SKM-1 treated with dmso at 0.1 percent for 144 hours (cell line): Measurements from ENCODE around the gene ZNF827.

Experiments
- DNase-seq: peaks from one replicate; lab custom pipeline; 2025; ENCODE audit not compliant: unreplicated experiment; lab: John Stamatoyannopoulos, UW

The ZNF827 gene

DNA sequence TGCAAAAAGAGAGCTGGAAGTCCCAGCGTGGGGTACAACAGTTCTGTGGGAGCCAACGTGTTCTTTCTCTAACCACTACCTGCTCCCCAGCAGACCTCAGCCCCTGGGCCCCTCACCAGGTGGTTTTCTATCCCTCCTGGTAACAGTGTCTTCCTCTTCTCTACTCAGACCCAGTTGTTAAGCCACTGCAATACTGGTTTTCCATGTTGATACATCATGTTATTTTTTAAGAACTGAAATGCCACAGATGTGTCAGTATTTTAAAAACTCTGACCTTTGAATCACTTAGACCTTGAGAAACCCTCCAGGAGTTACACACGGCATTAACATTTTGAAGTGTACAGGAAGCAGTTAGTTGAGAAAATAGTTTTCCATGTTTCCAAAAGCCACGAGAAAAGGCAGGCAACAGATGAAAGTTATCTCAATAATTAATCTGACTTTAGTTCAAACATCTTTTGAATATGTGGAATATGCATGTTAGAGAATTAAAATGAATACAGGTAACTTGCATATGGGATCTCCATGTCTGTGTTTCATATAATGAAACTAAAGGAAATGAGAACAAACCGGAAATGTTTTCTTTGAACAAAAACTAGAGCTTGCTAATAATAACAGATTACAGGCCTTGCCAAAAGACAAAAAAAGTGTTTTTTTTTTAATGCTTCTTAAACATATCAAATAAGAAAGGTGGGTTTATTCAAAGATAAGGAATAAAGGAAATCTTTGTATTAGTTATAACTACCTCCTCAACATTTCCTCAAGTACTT lies 108.8 kb downstream of the ZNF827 start:
- DNase-seq = no peak

- no peak for DNase-seq
Measured at GRCh38 chr4:145828802-145829485, 109.7 kb downstream of the ZNF827 start.

- DNase-seq = no peak
Measured at GRCh38 chr4:145827885-145828284, 110.7 kb downstream of the ZNF827 start.

DNA sequence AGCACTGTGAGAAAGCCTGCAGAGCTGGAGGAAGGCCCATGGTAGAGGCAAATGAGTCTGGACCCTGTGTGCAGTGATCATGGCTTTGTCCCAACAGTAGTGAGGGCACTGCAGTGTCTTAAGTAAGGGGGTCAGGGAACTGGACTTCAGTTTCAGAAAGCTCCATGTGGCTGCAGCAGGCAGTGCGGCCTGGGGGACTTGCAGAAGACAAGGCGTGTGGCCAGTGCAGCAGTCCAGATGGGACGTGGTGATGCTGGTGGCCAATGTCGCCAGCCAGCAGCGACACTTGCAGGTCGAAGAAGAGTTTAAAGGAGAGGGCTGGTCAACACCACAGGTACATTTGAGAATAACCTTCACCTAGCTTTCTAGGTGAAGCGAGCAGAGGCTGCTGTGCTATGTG lies 113.4 kb downstream of the ZNF827 start:
- DNase-seq = no peak

DNA sequence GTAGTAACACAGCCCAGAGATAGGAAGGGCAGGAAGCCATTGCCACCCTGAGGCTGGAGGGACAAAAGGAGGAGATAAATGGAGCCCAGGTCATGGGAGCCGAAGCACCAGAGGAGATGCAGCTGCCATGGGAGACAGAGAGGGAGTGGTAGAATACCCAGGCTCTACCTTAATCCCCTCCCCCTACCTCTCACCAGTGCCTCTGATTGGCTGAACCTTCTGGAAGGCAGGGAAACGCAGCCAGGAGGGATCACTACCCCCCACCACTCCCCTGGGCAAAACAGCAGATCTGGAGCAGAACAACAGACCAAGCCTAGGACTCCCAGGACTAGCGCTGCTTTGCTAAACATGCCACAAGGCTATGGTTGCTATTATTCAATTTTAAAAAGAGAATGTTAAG lies 114.2 kb downstream of the ZNF827 start:
- DNase-seq = no peak

- no peak for DNase-seq
Measured at GRCh38 chr4:145823743-145824142, 114.9 kb downstream of the ZNF827 start.

DNA sequence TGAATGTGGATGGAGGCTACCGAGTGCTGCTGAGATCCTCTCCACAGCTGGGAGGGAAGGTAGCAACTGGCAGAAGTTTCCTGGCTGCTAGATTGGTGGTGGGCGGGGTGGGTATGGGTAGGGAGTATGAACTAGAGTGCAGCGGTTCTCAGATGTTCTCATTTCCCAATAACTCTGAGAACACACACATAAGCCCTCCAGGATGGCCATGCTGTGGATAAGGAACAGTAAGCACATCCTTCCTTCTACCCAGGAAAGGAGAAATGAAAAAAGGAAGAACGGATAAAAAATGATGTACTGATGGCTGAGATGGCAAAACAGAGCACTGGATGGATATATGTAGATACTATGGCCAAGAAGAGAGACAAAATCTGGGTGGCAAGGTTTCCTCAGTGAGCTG lies 116.0 kb downstream of the ZNF827 start:
- DNase-seq = no peak

- no peak for DNase-seq
Measured at GRCh38 chr4:145822181-145822580, 116.4 kb downstream of the ZNF827 start.

DNA sequence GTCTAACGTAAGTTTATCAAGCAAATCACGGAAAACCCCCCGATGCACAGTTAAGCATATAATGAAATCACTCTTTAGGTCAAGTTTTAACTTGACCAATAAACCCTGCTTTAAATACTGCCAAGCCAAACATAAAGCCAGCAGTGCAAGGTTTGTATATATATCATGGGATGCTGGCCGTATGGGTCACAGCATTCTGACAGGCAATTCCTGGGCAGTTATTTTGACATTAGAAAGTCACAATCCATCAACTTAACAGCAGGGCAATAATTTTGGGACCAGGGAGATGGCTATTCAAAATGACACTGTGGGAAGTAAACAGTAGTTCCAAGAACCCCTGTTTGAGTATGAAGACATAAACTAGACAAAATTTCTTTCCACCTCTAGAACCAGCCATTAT lies 116.9 kb downstream of the ZNF827 start:
- DNase-seq = no peak

DNA sequence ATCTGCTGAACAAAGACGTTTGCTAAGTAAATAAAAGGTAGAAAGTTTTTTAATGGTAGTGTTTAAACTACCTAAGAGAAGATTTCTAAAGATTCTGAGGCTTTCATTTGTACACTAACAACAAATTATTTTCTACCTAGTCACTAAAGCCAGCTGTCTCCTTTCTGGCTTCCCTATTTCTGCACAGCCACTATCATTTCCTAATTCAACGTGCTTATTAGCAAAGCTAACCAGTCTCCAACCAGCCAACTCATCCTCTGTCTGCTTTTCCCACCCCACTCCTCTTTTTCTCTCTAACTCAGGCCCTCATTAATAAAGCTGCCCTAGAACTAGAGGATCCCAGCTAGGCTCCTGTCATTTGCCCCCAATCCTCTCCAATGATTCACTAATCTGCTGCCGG lies 118.2 kb downstream of the ZNF827 start:
- DNase-seq = peak; percentile 42

DNA sequence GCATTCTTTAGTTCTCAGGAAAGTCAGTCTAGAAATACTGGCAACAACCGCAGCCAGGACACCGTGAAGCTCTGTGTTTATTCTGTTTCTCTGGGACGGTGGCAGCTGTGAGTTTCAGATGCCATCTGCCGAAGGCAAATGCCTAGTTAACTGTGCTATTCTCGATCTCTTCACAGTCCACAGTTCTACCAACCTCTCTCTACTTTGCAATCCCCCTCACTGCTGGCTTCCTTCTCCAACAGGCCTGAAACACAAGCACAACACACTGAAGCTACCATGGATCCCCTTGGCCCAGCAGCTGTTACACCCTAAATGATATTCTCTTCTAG lies 118.8 kb downstream of the ZNF827 start:
- no peak for DNase-seq

GRCh38 chr4:145819101-145819852 lies 119.3 kb downstream of the ZNF827 start:
- DNase-seq = no peak

GRCh38 chr4:145818011-145818410 lies 120.6 kb downstream of the ZNF827 start:
- no peak for DNase-seq

DNA sequence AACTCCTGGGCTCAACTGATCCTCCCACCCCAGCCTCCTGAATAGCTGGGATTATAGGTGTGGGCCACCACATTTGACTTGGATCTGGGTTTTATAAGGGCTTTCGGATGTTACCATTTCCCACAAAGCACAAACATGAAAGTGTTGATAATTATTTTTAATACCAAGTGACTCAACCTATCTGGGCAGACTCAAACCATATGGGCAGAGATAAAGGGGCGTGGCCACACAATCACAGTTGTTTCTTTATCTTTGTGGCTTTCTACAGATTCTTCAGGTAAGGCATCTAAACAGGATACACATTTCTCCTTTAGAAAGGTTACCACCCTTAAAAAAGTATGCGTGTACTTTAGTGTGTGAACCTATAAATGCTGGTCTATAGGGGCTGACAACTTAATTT lies 122.5 kb downstream of the ZNF827 start:
- no peak for DNase-seq

DNA sequence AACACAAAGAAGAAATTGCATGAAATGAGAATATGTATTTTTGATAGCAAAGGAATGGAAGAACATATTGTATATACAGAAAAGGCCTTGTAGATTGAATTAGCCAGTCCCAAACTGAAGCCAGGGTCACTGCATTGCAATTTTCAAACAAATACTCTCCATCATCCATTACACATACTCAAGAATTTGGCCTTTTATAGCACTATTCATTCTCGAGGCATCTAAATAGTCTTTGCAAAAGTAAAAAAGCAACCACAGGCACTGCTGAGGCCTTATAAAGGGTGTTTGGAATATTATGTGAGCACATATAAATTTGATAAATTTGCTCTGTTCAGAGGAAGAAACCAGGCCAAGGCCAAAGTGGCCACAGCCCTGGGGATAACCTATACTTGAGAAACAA lies 123.0 kb downstream of the ZNF827 start:
- no peak for DNase-seq

- DNase-seq = no peak
Measured at GRCh38 chr4:145815027-145815612, 123.5 kb downstream of the ZNF827 start.

DNA sequence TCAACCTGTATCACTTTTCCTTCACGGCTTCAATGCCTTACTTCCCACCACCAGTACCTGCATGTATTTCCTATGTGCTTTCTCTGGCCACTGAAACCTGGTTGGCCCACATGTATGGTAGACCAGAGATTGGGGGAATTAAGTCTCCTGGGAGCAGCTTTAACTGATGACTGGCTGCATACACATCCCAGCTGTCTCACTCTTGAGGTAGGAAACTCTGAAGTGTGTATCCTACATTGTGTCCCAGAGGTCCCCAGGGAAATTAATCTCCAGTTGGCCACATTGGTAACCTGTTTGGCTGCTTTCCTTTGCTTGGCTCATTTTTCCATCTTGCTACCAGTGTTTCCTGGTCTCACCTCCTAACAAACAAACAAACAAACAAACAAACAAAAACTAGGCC lies 124.4 kb downstream of the ZNF827 start:
- no peak for DNase-seq

DNA sequence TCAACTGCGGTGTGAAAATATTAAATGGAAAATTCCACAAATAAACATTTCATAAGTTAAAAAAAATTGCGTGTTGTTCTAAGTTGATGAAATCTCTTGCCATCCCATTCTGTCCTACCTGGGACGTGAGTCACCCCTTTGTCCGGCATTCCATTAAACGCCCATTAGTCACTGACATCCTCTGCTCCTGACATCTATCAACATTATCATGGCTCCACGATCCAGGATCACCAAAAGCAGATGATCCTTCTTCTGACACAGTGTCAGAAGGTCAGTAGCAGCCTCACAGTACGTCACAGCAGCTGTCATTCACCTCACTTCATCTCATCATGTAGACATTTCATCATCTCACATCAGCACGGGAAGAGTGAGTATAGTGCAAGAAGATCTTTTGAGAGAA lies 125.7 kb downstream of the ZNF827 start:
- no peak for DNase-seq

GRCh38 chr4:145808848-145809512 lies 129.6 kb downstream of the ZNF827 start:
- no peak for DNase-seq

DNA sequence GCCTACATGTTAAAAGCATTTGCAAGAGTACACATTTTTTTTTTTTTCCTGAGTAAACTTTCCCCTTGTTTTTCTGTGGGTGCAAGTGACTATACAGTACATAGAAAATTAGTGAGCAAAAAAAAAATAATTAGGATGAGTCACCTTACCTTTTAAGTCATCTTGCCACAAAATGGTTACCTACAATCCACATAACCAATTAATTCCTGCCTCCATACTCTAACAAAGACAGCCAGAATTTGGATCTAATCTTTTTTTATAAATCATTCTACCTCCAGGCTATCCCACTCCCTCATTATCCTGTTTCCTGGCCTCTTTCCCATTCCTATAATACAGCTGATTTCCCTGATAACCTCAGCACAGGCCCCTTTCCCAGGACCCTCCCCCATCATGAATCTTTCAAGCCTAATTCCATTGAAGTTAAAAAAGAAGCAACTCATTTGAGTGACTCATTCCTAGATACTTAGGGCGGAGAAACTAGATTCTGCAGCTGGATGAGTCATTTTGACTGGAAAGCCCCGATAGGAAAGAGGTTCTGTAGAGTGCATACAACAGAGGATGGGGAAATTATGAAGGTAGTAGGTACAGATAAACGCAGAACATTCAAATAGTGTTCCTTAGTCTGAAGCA lies 130.5 kb downstream of the ZNF827 start:
- no peak for DNase-seq

- DNase-seq = no peak
Measured at GRCh38 chr4:145805490-145805889, 133.1 kb downstream of the ZNF827 start.
